RWPE2 (cell line): ENCODE measurements around the gene OS9.

Experiments used
- ATAC-seq: fragments of 200-7000 bp; cut with Tn5 transposase; 3 replicates; pipeline ENCODE4 v1.9.1; 2021; ENCODE audit warnings: low read depth
- DNase-seq: peaks from one replicate; pipeline ENCODE4 v3.0.0-alpha.2; 2020; ENCODE audit warnings: low spot score
- H3K27ac ChIP-seq: fragments of 450-650 bp; 2 replicates; pipeline ENCODE4 v1.5.1; 2017; ENCODE audit warnings: mild to moderate bottlenecking; ENCODE audit not compliant: poor library complexity, severe bottlenecking
- H3K27me3 ChIP-seq: fragments of 250-450 bp; sonication (Bioruptor Pico); 2 replicates; pipeline ENCODE4 v1.5.1; 2021; ENCODE audit warnings: mild to moderate bottlenecking, moderate library complexity; ENCODE audit not compliant: insufficient read depth, poor library complexity, severe bottlenecking
- H3K36me3 ChIP-seq: fragments of 250-450 bp; sonication (Bioruptor Pico); 2 replicates; pipeline ENCODE4 v1.5.1; 2020; ENCODE audit warnings: low read depth, mild to moderate bottlenecking, moderate library complexity
- H3K4me1 ChIP-seq: fragments of 250-450 bp; sonication (Bioruptor Pico); 2 replicates; pipeline ENCODE4 v1.5.1; 2021; ENCODE audit warnings: mild to moderate bottlenecking, moderate library complexity; ENCODE audit not compliant: insufficient read depth, poor library complexity, severe bottlenecking
- H3K4me3 ChIP-seq: fragments of 250-450 bp; sonication (Bioruptor Pico); 2 replicates; pipeline ENCODE4 v1.5.1; 2021; ENCODE audit warnings: mild to moderate bottlenecking, moderate library complexity; ENCODE audit not compliant: severe bottlenecking
- H3K9me3 ChIP-seq: fragments of 250-450 bp; sonication (Bioruptor Pico); 2 replicates; pipeline ENCODE4 v1.5.1; 2021; ENCODE audit warnings: mild to moderate bottlenecking, moderate library complexity; ENCODE audit not compliant: severe bottlenecking
- TF ChIP-seq, protein P1 (sequence below): fragments of 450-650 bp; IDR thresholded peaks from one replicate; pipeline ENCODE4 v1.5.1; 2017; ENCODE audit warnings: mild to moderate bottlenecking, moderate library complexity; ENCODE audit not compliant: poor library complexity, severe bottlenecking

The OS9 gene

DNA sequence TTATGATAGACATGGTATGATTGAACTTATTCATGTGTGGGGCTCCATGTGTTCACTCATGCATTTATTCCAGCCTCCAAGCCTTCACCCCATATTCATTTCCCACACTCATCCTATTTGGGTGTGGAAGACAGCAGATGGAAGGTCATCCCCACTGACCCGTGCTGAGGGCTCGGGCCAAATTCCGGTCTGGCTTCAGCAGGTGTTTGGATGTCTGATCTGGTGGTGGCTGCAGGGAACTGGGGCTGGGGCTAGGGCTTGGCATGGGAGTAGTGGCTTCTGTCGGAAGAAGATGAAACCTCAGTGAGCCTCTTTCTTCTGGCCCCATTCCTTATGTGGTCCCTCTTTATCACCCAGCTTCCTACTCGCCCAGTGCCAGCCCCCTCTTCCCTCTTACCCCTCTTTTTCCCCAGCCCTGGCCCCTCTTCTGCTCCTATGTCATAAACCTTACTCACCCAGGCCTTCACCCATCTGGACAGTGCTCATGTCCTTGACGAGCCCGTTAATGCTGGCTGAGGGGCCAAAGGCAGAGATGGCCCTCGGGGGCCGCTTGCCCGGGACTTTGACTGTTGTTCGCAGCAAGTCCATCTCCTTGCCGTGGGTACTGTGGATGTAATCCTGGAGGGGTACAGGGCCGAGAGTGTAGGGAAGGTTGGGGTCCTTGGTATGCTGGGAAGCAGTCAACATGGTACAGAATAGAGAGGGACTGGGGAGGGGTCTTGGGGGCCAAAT, 36.6 kb downstream of the OS9 start:
- TF ChIP-seq, protein P1, sequence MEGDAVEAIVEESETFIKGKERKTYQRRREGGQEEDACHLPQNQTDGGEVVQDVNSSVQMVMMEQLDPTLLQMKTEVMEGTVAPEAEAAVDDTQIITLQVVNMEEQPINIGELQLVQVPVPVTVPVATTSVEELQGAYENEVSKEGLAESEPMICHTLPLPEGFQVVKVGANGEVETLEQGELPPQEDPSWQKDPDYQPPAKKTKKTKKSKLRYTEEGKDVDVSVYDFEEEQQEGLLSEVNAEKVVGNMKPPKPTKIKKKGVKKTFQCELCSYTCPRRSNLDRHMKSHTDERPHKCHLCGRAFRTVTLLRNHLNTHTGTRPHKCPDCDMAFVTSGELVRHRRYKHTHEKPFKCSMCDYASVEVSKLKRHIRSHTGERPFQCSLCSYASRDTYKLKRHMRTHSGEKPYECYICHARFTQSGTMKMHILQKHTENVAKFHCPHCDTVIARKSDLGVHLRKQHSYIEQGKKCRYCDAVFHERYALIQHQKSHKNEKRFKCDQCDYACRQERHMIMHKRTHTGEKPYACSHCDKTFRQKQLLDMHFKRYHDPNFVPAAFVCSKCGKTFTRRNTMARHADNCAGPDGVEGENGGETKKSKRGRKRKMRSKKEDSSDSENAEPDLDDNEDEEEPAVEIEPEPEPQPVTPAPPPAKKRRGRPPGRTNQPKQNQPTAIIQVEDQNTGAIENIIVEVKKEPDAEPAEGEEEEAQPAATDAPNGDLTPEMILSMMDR = no peak
- no peak overlapping the region for H3K4me3 ChIP-seq
- DNase-seq = no peak
- H3K27me3 ChIP-seq = peaks cover 6% of the 10 kb centered on the region
- ATAC-seq = no peak
- H3K36me3 ChIP-seq = no peaks in the 10 kb centered on the region
- no peaks in the 10 kb centered on the region for H3K9me3 ChIP-seq
- H3K27ac ChIP-seq = no peak overlapping the region
- no peaks in the 10 kb centered on the region for H3K4me1 ChIP-seq

- DNase-seq = no peak
- TF ChIP-seq, protein P1 = no peak
- H3K27me3 ChIP-seq = peaks cover 16% of the 10 kb centered on the region
- no peaks in the 10 kb centered on the region for H3K36me3 ChIP-seq
- no peak for ATAC-seq
- no peaks in the 10 kb centered on the region for H3K4me1 ChIP-seq
- no peak overlapping the region for H3K4me3 ChIP-seq
- H3K27ac ChIP-seq = no peak overlapping the region
- no peaks in the 10 kb centered on the region for H3K9me3 ChIP-seq
Observed at GRCh38 chr12:57731411-57732080, 37.6 kb downstream of the OS9 start.

- no peaks in the 10 kb centered on the region for H3K36me3 ChIP-seq
- H3K27me3 ChIP-seq = peaks cover 23% of the 10 kb centered on the region
- H3K27ac ChIP-seq = no peak overlapping the region
- no peaks in the 10 kb centered on the region for H3K4me1 ChIP-seq
- H3K9me3 ChIP-seq = no peaks in the 10 kb centered on the region
- no peak for DNase-seq
- no peak for ATAC-seq
- TF ChIP-seq, protein P1 = no peak
- no peak overlapping the region for H3K4me3 ChIP-seq
Observed at GRCh38 chr12:57732270-57732669, 38.3 kb downstream of the OS9 start.

- H3K36me3 ChIP-seq = no peaks in the 10 kb centered on the region
- H3K4me3 ChIP-seq = no peak overlapping the region
- H3K4me1 ChIP-seq = no peaks in the 10 kb centered on the region
- DNase-seq = no peak
- peaks cover 30% of the 10 kb centered on the region for H3K27me3 ChIP-seq
- H3K9me3 ChIP-seq = no peaks in the 10 kb centered on the region
- no peak overlapping the region for H3K27ac ChIP-seq
- no peak for ATAC-seq
- TF ChIP-seq, protein P1 = no peak
Observed at GRCh38 chr12:57732726-57733593, 39.0 kb downstream of the OS9 start.
